Immature natural killer cell (primary cell): Measurements from ENCODE around the gene KANSL1. TPM values are rescaled to one million over a fixed set of nuclear protein-coding genes. Genes with fewer than 3 reads are reported as not detected.

Experiments
- DNase-seq, 3 donors: peaks; one replicate each; pipeline ENCODE4 v3.0.0; 2022; ENCODE audit warnings: mixed read lengths in 1 of 3
- H3K27ac Mint-ChIP-seq, 6 donors: one replicate each; pipeline ENCODE4 v1.8.0; 2020; ENCODE audit warnings: mixed read lengths in 6 of 6, mild to moderate bottlenecking in 5 of 6, inconsistent platforms in 4 of 6, moderate library complexity in 3 of 6
- H3K27me3 Mint-ChIP-seq, 3 donors: one replicate each; pipeline ENCODE4 v1.8.0; 2020 to 2021; ENCODE audit warnings: low read depth in 3 of 3, mild to moderate bottlenecking in 3 of 3, mixed read lengths in 3 of 3, moderate library complexity in 3 of 3, inconsistent platforms in 1 of 3
- H3K36me3 Mint-ChIP-seq, 3 donors: one replicate each; pipeline ENCODE4 v1.8.0; 2020; ENCODE audit warnings: mixed read lengths in 3 of 3, inconsistent platforms in 2 of 3, mild to moderate bottlenecking in 2 of 3
- H3K4me1 Mint-ChIP-seq, 2 donors: one replicate each; pipeline ENCODE4 v1.8.0; 2020; ENCODE audit warnings: inconsistent platforms in 2 of 2, mild to moderate bottlenecking in 2 of 2, mixed read lengths in 2 of 2, moderate library complexity in 1 of 2
- H3K4me3 Mint-ChIP-seq, 5 donors: one replicate each; pipeline ENCODE4 v1.8.0; 2020; ENCODE audit warnings: mild to moderate bottlenecking in 5 of 5, mixed read lengths in 5 of 5, inconsistent platforms in 3 of 5, moderate library complexity in 3 of 5
- H3K9me3 Mint-ChIP-seq, 6 donors: one replicate each; pipeline ENCODE4 v1.8.0; 2020; ENCODE audit warnings: mild to moderate bottlenecking in 6 of 6, mixed read lengths in 6 of 6, inconsistent platforms in 4 of 6, moderate library complexity in 3 of 6
- polyA plus RNA-seq, 3 donors: library from polyadenylated mRNA; unstranded; fragments of 300-500 nt; fragmentation: Illumina TruSeq; gene quantifications; one replicate each; pipeline ENCODE4 v1.2.3, GENCODE V29; 2021

KANSL1 gene
- polyA plus RNA-seq, 3 donors from 2014 or later: 3.3 to 21.9 (median 8.6) TPM

DNA sequence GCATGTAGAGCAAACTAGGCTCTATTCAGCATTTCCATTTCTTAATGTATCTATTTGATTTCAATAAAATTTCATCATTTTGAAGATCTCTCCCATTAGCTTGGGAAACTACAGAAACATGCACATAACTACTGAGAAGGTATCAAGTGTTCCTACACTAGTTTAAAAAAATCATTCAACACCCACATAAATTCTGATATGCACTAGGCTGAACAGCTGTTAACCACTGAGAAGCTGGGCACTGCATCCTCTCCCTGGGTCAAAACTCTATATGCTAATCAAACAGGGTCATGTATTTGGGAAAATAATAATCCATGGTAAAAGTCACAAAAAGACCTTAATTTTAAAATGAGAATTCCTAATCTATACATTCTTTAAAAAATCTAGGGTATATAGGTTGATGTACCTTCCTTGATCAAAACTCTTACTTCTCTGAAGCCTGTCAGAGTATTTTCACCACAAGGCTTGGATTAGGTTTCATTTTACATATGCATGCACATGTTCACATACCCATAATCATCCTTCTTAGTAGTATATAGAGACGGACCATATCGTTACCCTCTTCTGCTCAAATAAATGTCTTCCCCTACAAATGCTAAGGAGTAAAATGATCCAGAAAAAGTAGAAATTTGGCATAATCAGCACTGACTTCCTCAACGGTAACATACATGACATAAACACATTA, 57.2 kb downstream of the KANSL1 start:
- Mint-ChIP-seq H3K27me3 (no peaks in the 10 kb centered on the region), H3K36me3 (no peaks in the 10 kb centered on the region), H3K4me3 (peak overlapping the region; percentile 2 to 72 (median 59)), H3K27ac (peak overlapping the region; percentile 29 to 72 (median 54)), H3K4me1 (peaks cover 96 to 98% of the 10 kb centered on the region in 2 donors), H3K9me3 (no peaks in the 10 kb centered on the region)
- DNase-seq: no peak

DNA sequence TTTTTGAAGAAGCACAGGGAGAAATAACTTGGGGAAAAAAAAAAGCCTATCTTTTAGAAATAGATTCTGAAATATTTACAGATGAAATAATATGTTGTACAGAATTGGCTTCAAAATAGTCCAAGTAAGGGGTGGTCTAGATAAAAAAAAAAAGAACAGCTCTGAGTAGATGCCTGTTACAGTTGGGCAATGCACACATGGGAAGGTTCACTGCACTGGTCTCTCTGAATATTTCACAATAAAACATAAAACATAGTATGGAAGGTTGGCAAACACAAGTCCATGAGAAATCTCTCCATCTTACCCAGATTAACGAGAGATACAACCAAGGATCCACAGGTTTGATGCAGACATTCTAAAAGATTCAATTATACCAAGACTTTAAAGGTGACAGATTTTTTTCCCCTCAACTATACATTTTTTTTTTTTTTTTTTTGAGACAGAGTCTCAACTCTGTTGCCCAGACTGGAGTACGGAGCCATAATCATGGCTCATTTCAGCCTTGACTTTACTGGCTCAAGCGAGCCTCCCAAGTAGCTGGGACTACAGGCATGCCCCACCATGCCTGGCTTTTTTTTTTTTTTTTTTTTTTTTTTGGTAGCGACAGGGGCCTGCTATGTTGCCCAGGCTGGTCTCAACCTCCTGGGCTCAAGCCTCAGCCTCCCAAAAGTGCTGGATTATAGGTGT, 58.0 kb downstream of the KANSL1 start:
- H3K27me3 Mint-ChIP-seq: peaks cover 0 to 2% (median 0%) of the 10 kb centered on the region in 3 donors
- no peaks in the 10 kb centered on the region for H3K36me3 Mint-ChIP-seq
- peaks cover 96 to 98% of the 10 kb centered on the region in 2 donors for H3K4me1 Mint-ChIP-seq
- no peaks in the 10 kb centered on the region for H3K9me3 Mint-ChIP-seq
- no peak for DNase-seq
- H3K4me3 Mint-ChIP-seq: peak overlapping the region; percentile 26 to 72 (median 58)
- peak overlapping the region; percentile 47 to 82 (median 74) for H3K27ac Mint-ChIP-seq

DNA sequence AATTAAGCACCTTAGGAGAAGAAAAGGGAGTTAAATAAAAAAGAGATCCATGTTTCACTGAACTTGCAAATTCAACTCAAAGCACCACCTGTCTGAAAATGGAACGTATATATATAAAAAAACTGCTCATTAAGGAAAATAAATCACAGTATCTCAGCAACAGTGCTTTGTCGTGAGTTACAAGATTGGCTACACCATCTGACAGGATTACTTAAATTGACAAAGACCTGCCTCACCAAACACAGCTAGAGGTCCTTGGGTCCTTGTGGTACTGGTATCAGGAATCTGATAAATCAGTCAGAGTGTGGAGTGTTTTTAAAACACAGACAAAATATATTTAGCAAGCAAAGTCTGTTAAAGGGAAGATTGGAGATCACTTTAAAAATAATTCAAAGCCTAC, 63.9 kb downstream of the KANSL1 start:
- H3K27ac Mint-ChIP-seq: peak overlapping the region in 4 of 6 donors; percentile 48 to 68 (median 56)
- peaks cover 0 to 4% (median 3%) of the 10 kb centered on the region in 3 donors for H3K27me3 Mint-ChIP-seq
- no peak for DNase-seq
- peaks cover 90 to 98% of the 10 kb centered on the region in 2 donors for H3K4me1 Mint-ChIP-seq
- H3K4me3 Mint-ChIP-seq: peak overlapping the region in 2 of 5 donors; percentile 28 to 36
- H3K9me3 Mint-ChIP-seq: no peaks in the 10 kb centered on the region
- no peaks in the 10 kb centered on the region for H3K36me3 Mint-ChIP-seq

DNA sequence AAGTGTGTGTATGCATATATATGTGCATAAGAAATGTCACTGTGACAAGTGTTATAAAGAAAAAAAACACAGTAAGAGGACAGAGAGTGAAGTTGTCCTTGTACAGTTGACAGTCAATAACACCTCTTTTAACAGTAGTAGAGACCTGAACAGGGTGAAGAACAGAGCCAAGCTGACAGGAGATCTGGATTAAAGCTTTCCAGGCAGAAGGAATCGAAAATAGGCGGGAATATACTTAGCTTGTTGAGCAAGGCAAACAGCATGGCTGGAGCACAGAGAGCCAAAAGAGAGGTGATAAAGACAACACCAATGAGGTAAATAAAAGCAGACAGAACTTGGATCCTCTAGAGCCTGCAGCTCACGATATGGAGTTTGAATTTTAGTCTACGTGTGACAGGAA, 64.8 kb downstream of the KANSL1 start:
- no peaks in the 10 kb centered on the region for H3K9me3 Mint-ChIP-seq
- no peak for DNase-seq
- no peaks in the 10 kb centered on the region for H3K36me3 Mint-ChIP-seq
- peaks cover 92 to 100% of the 10 kb centered on the region in 2 donors for H3K4me1 Mint-ChIP-seq
- H3K4me3 Mint-ChIP-seq: peak overlapping the region in 4 of 5 donors; percentile 22 to 45 (median 39)
- H3K27ac Mint-ChIP-seq: peak overlapping the region; percentile 5 to 74 (median 36)
- H3K27me3 Mint-ChIP-seq: peaks cover 0 to 4% (median 3%) of the 10 kb centered on the region in 3 donors

DNA sequence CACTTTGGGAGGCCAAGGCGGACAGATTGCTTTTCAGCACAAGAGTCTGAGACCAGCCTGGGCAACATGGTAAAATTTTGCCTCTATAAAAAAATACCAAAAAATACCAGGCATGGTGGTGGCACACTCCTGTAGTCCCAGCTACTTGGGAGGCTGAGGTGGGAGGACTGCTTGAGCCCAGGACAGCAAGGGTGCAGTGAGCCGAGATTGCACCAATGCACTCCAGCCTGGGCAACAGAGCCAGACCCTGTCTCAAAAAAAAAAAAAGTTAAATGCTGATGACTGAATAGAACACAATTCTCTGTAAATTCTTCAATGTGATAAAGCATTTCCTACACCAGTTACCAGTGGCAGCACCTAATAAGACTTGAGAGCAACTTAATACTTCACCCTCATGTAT, 65.7 kb downstream of the KANSL1 start:
- no peak for DNase-seq
- H3K4me1 Mint-ChIP-seq: peaks cover 90 to 98% of the 10 kb centered on the region in 2 donors
- H3K9me3 Mint-ChIP-seq: no peaks in the 10 kb centered on the region
- no peak overlapping the region for H3K4me3 Mint-ChIP-seq
- H3K36me3 Mint-ChIP-seq: no peaks in the 10 kb centered on the region
- peaks cover 0 to 4% (median 3%) of the 10 kb centered on the region in 3 donors for H3K27me3 Mint-ChIP-seq
- H3K27ac Mint-ChIP-seq: peak overlapping the region in 2 of 6 donors; percentile 31 to 68

DNA sequence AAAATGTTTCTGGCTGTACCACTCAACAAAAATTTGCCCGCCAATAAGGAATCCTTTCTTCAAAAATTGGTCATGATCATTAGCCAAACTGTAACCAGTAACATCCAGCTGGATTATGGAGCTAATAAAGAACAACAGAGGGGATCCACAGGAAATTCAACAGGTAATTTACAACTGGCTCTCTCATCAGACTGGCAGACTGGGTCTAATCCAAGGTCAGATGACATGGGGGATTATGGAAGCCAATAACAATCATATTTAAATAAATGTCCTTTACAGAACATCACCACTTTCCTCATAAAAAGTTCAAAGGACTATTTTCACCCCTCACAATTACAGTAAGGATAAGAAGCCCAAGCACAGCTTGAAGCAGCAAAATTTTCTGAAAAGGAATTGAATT, 66.4 kb downstream of the KANSL1 start:
- no peaks in the 10 kb centered on the region for H3K36me3 Mint-ChIP-seq
- H3K27ac Mint-ChIP-seq: peak overlapping the region in 1 of 6 donors; percentile 26
- H3K9me3 Mint-ChIP-seq: no peaks in the 10 kb centered on the region
- peak overlapping the region in 1 of 5 donors; percentile 5 for H3K4me3 Mint-ChIP-seq
- peaks cover 91 to 98% of the 10 kb centered on the region in 2 donors for H3K4me1 Mint-ChIP-seq
- DNase-seq: no peak
- peaks cover 0 to 4% (median 3%) of the 10 kb centered on the region in 3 donors for H3K27me3 Mint-ChIP-seq

DNA sequence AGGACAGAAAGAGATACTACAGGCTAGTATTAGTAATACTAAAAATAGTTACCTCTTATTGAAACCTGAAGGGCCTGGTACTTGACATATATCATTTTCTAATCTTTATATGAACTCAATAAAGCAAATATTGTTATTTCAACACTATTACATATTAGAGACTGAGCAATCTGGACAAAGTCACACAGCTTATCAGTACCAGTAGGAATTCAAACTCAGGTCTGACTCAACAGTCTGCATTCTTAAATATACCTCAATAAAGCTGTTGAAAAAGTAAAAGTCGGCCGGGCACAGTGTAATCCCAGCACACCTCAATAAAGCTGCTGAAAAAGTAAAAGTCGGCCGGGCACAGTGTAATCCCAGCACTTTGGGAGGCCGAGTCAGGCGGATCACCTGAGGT, 67.4 kb downstream of the KANSL1 start:
- Mint-ChIP-seq H3K36me3 (no peaks in the 10 kb centered on the region), H3K27me3 (peaks cover 0 to 4% (median 3%) of the 10 kb centered on the region in 3 donors), H3K4me1 (peaks cover 91 to 98% of the 10 kb centered on the region in 2 donors), H3K27ac (no peak overlapping the region), H3K9me3 (no peaks in the 10 kb centered on the region), H3K4me3 (peak overlapping the region in 1 of 5 donors; percentile 3)
- no peak for DNase-seq

DNA sequence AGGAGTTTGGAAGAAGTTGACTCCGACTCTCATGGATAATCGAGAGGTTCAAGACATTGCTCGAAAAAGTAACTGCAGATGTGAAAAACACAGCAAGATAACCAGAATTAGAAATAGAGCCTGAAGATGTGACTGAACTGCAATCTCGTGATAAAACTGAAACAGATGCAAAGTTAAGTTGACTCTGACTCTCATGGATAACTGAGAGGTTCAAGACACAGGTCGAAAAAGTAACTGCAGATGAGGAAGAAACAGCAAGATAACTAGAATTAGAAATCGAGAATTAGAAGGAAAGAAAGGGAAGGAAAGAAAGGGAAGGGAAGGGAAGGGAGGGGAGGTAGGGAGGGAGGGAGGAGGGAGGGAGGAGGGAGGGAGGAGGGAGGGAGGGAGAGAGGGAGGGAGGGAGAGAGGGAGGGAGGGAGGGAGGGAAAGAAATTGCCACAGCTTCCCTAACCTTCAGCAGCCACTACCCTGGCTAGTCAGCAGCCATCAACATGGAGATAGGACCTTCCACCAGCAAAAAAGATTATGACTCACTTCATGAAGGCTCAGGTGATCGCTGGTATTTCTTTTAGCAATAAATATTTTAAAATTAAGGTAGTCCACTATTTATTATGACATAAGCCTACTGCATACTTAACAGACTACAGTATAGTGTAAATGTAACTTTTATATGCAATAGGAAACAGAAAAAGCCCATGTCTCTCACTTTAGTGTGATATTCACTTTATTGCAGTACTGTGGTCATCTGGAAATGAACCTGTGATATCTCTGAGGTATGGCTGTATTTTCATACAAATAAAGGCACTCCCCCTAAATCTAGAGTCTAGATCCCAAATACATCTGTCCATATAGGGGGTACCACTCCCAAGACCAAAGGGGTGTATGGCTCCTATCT, 68.3 kb downstream of the KANSL1 start:
- H3K4me3 Mint-ChIP-seq: peak overlapping the region in 2 of 5 donors; percentile 3 to 48
- H3K27ac Mint-ChIP-seq: peak overlapping the region in 4 of 6 donors; percentile 4 to 77 (median 22)
- H3K27me3 Mint-ChIP-seq: peaks cover 0 to 3% (median 2%) of the 10 kb centered on the region in 3 donors
- no peaks in the 10 kb centered on the region for H3K9me3 Mint-ChIP-seq
- no peaks in the 10 kb centered on the region for H3K36me3 Mint-ChIP-seq
- peaks cover 91 to 98% of the 10 kb centered on the region in 2 donors for H3K4me1 Mint-ChIP-seq
- no peak for DNase-seq

DNA sequence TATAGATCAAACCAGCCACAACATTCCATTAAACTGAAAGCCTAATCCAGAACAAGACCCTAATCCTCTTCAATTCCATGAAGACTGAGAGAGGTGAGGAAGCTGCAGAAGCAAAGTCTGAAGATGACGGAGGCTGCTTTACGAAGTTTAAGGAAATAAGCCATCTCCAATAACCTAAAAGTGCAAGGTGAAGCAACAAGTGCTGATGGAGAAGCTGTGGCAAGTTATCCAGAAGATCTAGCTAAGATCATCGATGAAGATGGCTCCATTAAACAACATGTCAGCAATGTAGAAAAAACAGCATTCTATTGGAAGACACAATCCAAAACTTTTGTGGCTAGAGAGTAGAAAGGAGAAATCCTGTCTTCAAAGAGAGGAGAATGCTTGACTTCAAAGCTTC, 69.6 kb downstream of the KANSL1 start:
- Mint-ChIP-seq H3K4me1 (peaks cover 91 to 98% of the 10 kb centered on the region in 2 donors), H3K27me3 (peaks cover 0 to 2% (median 0%) of the 10 kb centered on the region in 3 donors), H3K9me3 (no peaks in the 10 kb centered on the region), H3K36me3 (no peaks in the 10 kb centered on the region), H3K4me3 (peak overlapping the region in 1 of 5 donors; percentile 2), H3K27ac (peak overlapping the region in 3 of 6 donors; percentile 10 to 23 (median 16))
- no peak for DNase-seq

DNA sequence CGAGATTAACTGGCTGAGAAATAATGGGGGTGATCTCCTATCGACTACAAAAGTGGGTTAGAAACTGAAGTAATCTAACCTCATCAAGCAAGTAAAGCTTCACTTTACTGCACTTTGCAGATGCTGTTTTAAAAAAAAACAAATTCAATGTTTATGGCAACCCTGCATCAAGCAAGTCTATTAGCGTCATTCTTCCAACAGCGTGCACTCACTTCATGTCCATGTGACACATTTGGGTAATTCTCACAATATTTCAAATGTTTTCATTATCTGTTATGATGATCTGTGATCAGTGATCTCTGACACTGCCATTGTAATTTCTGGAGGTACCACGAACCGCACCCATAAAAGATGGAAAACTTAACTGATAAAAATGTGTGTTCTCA, 70.8 kb downstream of the KANSL1 start:
- no peak for DNase-seq
- Mint-ChIP-seq H3K27ac (peak overlapping the region; percentile 7 to 79 (median 50)), H3K27me3 (peaks cover 0 to 2% (median 0%) of the 10 kb centered on the region in 3 donors), H3K4me3 (peak overlapping the region; percentile 48 to 74 (median 57)), H3K9me3 (no peaks in the 10 kb centered on the region), H3K36me3 (no peaks in the 10 kb centered on the region), H3K4me1 (peaks cover 88 to 98% of the 10 kb centered on the region in 2 donors)

DNA sequence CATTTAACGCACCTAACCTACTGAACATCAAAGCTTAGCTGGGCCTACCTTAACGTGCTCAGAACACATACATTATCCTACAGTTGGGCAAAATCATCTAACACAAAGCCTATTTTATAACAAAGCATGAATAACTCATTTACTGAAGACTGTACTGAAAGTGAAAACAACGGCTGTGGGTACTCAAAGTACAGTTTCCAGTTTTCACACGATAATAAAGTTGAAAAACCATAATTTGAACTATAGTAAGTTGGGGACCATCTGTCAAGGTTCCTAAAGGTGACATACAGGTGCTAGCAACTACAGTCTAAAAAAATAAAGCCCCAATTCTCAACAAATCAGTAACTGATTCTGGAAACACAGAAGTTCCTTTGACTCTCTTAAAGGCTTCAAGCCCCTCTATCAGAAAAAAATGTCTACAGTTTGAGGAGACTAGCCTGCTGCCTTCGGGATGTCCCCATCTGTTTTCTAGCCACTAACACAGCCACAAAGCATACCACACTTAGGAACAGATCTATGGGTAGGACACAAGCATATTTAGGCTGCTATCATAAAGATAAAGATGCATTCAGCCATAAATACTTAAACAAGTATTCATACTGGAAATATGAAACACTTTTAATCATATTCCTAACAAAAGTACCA, 71.3 kb downstream of the KANSL1 start:
- H3K4me3 Mint-ChIP-seq: peak overlapping the region; percentile 48 to 74 (median 57)
- no peaks in the 10 kb centered on the region for H3K9me3 Mint-ChIP-seq
- DNase-seq: no peak
- peaks cover 88 to 98% of the 10 kb centered on the region in 2 donors for H3K4me1 Mint-ChIP-seq
- peak overlapping the region; percentile 34 to 79 (median 50) for H3K27ac Mint-ChIP-seq
- no peaks in the 10 kb centered on the region for H3K36me3 Mint-ChIP-seq
- H3K27me3 Mint-ChIP-seq: peaks cover 0 to 2% (median 0%) of the 10 kb centered on the region in 3 donors

DNA sequence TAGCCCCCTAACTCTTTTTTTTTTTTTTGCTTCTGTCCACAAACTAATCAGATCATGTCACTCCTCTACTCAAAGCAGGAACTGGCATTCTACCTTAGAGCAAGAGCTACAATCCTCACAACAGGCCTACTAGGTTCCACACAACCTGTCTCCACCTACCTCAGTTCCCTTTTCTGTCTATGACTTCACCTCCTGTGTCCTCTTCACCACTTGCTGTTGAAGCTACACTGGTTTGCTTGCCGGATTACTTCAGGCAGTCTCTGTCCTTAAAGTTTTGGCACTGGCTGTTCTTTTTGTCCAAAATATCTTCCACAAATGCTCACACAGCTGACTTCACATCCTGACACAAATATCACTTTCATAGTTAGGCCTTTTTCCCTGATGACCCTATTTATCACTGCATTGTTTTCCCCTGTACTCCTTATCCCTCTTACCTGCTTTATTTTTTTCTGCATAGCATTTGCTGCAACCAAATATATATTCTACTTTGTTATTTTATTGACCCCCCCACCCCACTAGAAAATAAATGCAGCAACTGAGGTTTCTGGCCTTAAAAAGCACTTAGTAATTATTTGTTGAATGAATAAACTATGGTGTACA, 72.0 kb downstream of the KANSL1 start:
- H3K9me3 Mint-ChIP-seq: no peaks in the 10 kb centered on the region
- H3K4me3 Mint-ChIP-seq: peak overlapping the region; percentile 19 to 74 (median 57)
- H3K27me3 Mint-ChIP-seq: peaks cover 0 to 2% (median 0%) of the 10 kb centered on the region in 3 donors
- H3K4me1 Mint-ChIP-seq: peaks cover 88 to 98% of the 10 kb centered on the region in 2 donors
- H3K27ac Mint-ChIP-seq: peak overlapping the region; percentile 34 to 79 (median 58)
- DNase-seq: no peak
- H3K36me3 Mint-ChIP-seq: no peaks in the 10 kb centered on the region
